Thymus (tissue), 11 donors: ENCODE results near the gene PCSK5. TPM values are rescaled to one million over a fixed set of nuclear protein-coding genes. Genes with fewer than 3 reads are reported as not detected.

Source experiments
- DNase-seq, 9 donors: peaks; one replicate each; pipeline ENCODE4 v3.0.0-alpha.2; 2013; ENCODE audit warnings: low spot score in 9 of 9, low read depth in 6 of 9, missing footprints in 1 of 9
- H3K27ac ChIP-seq, 2 donors: one replicate each; pipeline ENCODE4 v1.5.1; 2013; ENCODE audit warnings: control low read depth in 1 of 2, low read depth in 1 of 2, low read length in 1 of 2, mild to moderate bottlenecking in 1 of 2, moderate library complexity in 1 of 2
- H3K27me3 ChIP-seq, 2 donors: one replicate each; pipeline ENCODE4 v1.5.1; 2013; ENCODE audit warnings: low read length in 1 of 2; ENCODE audit not compliant: control insufficient read depth in 2 of 2, insufficient read depth in 1 of 2
- H3K36me3 ChIP-seq, 2 donors: one replicate each; pipeline ENCODE4 v1.5.1; 2013; ENCODE audit warnings: low read length in 1 of 2, mild to moderate bottlenecking in 1 of 2, moderate library complexity in 1 of 2; ENCODE audit not compliant: control insufficient read depth in 2 of 2, insufficient read depth in 2 of 2
- H3K4me1 ChIP-seq, 2 donors: one replicate each; pipeline ENCODE4 v1.5.1; 2013; ENCODE audit warnings: low read length in 2 of 2; ENCODE audit not compliant: control insufficient read depth in 2 of 2, insufficient read depth in 2 of 2
- H3K4me3 ChIP-seq, 2 donors: one replicate each; pipeline ENCODE4 v1.5.1; 2013; ENCODE audit warnings: low read length in 2 of 2, control low read depth in 1 of 2, mild to moderate bottlenecking in 1 of 2
- H3K9me3 ChIP-seq, 2 donors: one replicate each; pipeline ENCODE4 v1.5.1; 2013; ENCODE audit warnings: low read length in 1 of 2, mild to moderate bottlenecking in 1 of 2; ENCODE audit not compliant: control insufficient read depth in 2 of 2, insufficient read depth in 1 of 2
- WGBS: extraction: QIAGEN DNeasy Blood & Tissue Kit; methylation state at CpG from one replicate; pipeline ENCODE4 v1.1.7; 2013; 5-methylcytosine and 5-hydroxymethylcytosine counted together
- polyA plus RNA-seq: library from polyadenylated mRNA; stranded (reverse); fragments of 200-250 nt; gene quantifications from one replicate; pipeline ENCODE4 v1.2.3, GENCODE V29; 2013
- total RNA-seq: library from RNA; stranded (reverse); fragments of 120-200 nt; gene quantifications from one replicate; pipeline ENCODE4 v1.2.4, GENCODE V29; 2013
- donor health status: healthy.

Gene PCSK5
- total and polyA plus RNA-seq, 2 donors, result 4.1 to 20.1 TPM

DNA sequence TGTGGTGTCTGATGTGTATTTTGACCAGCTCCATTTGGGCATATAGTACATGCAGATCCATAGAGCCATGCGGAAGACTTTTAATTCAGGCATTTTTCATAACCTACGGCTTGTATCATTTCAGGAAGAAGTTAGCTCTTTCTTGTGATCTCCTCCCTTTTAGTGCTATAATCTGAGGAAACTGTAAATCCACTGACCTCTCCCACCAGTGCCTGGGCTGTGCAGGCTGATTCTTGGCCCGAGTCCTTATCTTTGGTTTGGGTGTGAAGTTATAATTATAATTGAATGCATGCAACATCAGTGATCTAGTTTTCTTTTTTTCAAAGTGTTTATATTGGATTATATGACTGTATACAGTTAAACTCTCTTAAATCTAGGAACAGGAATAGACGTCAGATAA is 247.9 kb downstream of the PCSK5 start:
- 97% methylated on average over 4 of the region's 4 CpGs for WGBS

DNA sequence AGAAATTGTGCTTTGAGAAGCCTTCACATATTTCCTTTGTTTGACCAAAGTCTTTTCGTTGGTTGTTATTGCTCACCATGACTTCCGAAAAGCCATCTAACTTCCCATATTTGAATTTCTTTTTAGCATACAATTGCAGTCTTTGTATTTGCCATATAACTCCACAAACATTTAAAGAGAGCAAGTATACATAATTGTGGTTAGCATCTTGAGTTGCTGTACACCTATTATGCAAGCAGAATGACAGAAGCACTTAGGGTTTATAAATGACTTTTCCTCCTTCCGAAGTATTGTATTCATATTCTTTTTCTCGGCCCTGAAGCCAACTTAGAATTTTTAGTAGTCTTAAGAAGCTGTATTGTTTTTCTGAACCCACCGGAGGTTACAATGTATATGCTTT is 253.4 kb downstream of the PCSK5 start:
- no peak for DNase-seq
- no peaks in the 10 kb centered on the region for H3K4me1 ChIP-seq
- H3K9me3 ChIP-seq, result no peaks in the 10 kb centered on the region
- H3K4me3 ChIP-seq, result no peak overlapping the region
- no peak overlapping the region for H3K27ac ChIP-seq
- WGBS, result 88% methylated on average over 5 of the region's 5 CpGs
- no peaks in the 10 kb centered on the region for H3K36me3 ChIP-seq
- H3K27me3 ChIP-seq, result no peaks in the 10 kb centered on the region

More for the DNA sequence above, 247.9 kb downstream of the PCSK5 start:
- H3K27ac ChIP-seq, result no peak overlapping the region
- H3K9me3 ChIP-seq, result no peaks in the 10 kb centered on the region
- H3K27me3 ChIP-seq, result no peaks in the 10 kb centered on the region
- no peak overlapping the region for H3K4me3 ChIP-seq
- no peak for DNase-seq
- H3K36me3 ChIP-seq, result peaks cover 0 to 2% of the 10 kb centered on the region in 2 donors
- no peaks in the 10 kb centered on the region for H3K4me1 ChIP-seq

DNA sequence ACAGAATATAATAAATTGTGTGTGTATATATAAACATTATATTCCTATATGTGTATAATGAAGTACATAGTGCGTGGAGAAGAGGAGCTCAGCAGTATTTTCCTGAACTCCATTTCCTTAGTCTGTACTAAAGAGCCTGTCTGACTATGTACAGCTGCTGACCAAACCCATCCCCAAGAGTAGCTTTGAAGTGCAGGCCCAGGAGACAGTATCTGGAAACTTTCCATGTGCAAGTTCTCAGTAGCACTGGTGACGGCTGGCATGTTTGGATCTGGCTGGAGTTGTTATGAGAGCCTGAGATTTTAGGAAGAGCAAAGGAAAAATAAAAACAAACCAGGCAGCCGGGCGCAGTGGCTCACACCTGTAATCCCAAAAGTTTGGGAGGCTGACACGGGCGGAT is 259.5 kb downstream of the PCSK5 start:
- no peaks in the 10 kb centered on the region for H3K36me3 ChIP-seq
- no peak for DNase-seq
- no peaks in the 10 kb centered on the region for H3K27me3 ChIP-seq
- 98% methylated on average over 6 of the region's 6 CpGs for WGBS
- no peaks in the 10 kb centered on the region for H3K9me3 ChIP-seq
- H3K27ac ChIP-seq, result no peak overlapping the region
- no peak overlapping the region for H3K4me3 ChIP-seq
- peaks cover 0 to 2% of the 10 kb centered on the region in 2 donors for H3K4me1 ChIP-seq

DNA sequence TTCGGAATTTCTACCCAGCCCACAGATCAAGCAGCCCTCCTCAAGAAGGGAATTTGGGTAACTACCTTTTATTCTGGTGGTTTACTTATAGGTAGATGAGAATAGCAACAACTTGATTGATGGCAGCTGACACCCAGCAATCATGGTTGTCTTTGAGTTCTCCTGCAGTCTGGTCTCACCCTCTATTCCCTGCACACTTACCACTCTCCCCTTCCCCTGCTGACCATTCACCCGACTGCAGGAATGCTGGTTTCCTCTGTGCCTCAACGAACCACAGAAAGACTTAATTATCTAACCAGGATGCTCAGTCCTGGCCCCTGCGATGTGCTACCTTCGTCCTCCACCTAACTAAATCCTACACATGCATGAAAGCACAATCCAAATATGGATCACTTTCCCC is 260.8 kb downstream of the PCSK5 start:
- peaks cover 0 to 2% of the 10 kb centered on the region in 2 donors for H3K4me1 ChIP-seq
- no peaks in the 10 kb centered on the region for H3K27me3 ChIP-seq
- no peaks in the 10 kb centered on the region for H3K9me3 ChIP-seq
- no peak overlapping the region for H3K27ac ChIP-seq
- no peak overlapping the region for H3K4me3 ChIP-seq
- peak in 1 of 9 donors; percentile 14 for DNase-seq
- no peaks in the 10 kb centered on the region for H3K36me3 ChIP-seq
- WGBS, result 87% methylated on average over 5 of the region's 5 CpGs

DNA sequence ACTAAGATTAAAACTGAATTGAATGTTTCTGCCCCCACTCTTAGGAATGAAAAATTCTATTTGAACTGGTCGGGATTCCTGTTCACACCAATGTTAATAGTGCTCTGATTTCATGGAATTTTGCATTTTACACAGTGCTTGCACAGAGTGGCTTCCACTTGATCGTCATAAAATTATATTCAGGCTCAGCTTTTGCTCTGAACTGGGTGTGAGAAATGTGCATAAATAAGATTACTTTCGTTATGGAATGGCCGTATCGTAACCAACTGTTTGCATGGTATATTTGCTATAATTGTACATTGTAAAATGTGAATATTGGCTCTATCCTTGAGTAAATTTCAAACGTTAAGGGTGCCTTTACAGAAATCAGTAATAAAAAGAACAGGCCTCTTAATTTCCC is 262.9 kb downstream of the PCSK5 start:
- Histone ChIP-seq H3K27me3 (no peaks in the 10 kb centered on the region), H3K9me3 (no peaks in the 10 kb centered on the region), H3K4me3 (no peak overlapping the region), H3K36me3 (peaks cover 4 to 9% of the 10 kb centered on the region in 2 donors), H3K27ac (no peak overlapping the region), H3K4me1 (peaks cover 0 to 2% of the 10 kb centered on the region in 2 donors)
- no peak for DNase-seq
- WGBS, result 97% methylated on average over 6 of the region's 6 CpGs

DNA sequence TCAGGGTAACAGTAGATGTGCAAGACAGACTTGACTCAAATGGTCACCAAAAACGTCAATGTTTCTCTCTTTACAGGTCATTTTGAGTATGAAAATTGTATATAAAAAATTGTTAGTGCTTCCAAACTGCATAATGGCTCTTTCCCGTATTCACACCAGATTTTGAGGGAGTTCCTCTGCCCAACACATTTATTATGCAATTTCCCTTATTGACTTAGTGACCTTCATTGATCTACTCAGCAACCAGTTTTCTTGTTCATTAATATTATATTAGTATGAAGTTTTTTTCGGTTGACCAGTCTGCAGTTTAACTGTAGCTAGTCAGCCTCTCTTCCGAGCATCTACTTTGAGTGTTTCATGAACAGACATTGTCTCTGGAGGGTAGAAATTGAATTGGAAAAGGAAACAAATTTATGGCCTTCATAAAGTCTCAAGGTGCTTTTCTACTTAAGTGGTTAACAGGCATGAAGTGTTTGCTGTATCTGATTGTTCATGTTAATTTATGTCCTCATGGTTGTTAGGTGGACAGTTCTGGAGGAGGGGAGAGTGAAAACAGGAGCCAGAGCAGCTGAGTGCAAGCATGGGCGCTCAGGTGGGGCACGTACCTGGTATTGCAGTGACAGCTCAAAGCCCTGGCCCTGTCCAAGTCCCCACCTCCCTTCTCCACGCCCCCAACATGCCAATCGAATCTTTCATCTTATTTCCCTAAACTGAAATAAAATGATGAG is 263.6 kb downstream of the PCSK5 start:
- no peak for DNase-seq
- Histone ChIP-seq H3K9me3 (no peaks in the 10 kb centered on the region), H3K36me3 (peaks cover 11 to 16% of the 10 kb centered on the region in 2 donors), H3K27me3 (no peaks in the 10 kb centered on the region), H3K4me3 (no peak overlapping the region), H3K27ac (no peak overlapping the region), H3K4me1 (peaks cover 0 to 2% of the 10 kb centered on the region in 2 donors)
- 98% methylated on average over 8 of the region's 8 CpGs for WGBS

DNA sequence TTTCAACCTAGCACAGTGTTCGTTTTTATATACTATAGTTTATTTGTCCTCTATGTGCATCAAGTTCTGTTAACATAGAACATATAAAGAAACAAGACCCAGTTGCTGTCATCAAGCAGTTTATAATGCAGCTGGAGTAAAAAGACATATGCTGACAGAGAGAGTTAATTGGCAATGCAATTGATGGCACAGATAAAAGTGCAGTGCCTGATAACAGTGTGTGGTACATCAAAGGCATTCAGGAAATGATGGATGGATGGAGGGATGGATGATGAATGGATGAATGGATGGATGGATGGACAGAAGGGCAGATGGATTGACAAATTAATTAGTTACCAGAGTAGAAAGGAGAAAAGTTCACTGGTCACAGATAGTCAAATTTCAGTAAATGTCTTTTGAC is 264.9 kb downstream of the PCSK5 start:
- H3K27me3 ChIP-seq, result no peaks in the 10 kb centered on the region
- H3K4me3 ChIP-seq, result no peak overlapping the region
- H3K27ac ChIP-seq, result no peak overlapping the region
- H3K9me3 ChIP-seq, result no peaks in the 10 kb centered on the region
- peaks cover 0 to 6% of the 10 kb centered on the region in 2 donors for H3K4me1 ChIP-seq
- 98% methylated on average over 1 of the region's 1 CpG for WGBS
- no peak for DNase-seq
- peaks cover 15 to 29% of the 10 kb centered on the region in 2 donors for H3K36me3 ChIP-seq

DNA sequence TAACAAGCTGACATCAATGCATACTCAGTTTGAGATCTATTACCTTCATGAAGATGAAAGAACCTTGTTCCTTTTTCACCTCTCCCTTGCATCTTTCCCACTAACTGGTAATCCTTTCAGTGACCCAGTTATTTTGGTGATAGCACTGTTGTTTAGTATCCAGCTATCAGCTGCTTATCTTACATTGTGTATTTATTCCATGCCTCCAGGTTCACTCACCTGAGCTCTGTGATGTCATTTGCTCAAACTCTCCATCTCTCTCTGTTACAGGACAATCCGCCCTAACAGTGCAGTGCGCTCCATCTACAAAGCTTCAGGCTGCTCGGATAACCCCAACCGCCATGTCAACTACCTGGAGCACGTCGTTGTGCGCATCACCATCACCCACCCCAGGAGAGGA is 268.2 kb downstream of the PCSK5 start:
- peaks cover 36 to 57% of the 10 kb centered on the region in 2 donors for H3K36me3 ChIP-seq
- peaks cover 0 to 4% of the 10 kb centered on the region in 2 donors for H3K4me1 ChIP-seq
- H3K4me3 ChIP-seq, result no peak overlapping the region
- no peak overlapping the region for H3K27ac ChIP-seq
- no peak for DNase-seq
- H3K9me3 ChIP-seq, result no peaks in the 10 kb centered on the region
- no peaks in the 10 kb centered on the region for H3K27me3 ChIP-seq
- WGBS, result 97% methylated on average over 7 of the region's 7 CpGs

DNA sequence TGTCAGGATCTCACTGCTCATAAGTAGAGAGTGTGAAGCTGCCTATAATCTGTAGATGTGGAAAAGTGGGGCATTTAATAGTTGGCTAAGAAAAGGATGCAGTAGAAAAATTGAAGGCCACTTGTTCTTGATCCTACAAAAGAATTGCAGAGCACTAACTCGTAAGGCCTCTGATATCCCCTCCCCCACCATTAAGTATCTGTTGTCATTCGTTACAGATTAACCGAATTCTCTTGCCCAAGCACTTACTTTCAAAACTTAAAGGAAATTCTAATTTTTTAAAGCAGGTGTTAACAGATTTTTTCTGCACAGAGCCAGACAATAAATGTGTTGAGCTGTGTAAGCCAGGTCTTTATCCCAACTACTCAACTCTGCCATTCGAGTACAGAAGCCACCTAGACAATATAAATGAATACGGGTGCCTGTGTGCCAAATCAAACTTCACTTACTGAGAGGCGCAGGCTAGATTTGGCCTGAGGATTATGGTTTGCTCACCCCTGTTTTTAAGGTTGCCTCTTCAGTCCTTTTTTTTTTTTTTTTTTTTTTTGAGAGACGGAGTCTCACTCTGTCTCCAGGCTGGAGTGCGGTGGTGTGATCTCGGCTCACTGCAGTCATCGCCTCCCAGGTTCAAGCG is 268.9 kb downstream of the PCSK5 start:
- Histone ChIP-seq H3K4me1 (peaks cover 0 to 4% of the 10 kb centered on the region in 2 donors), H3K36me3 (peaks cover 36 to 57% of the 10 kb centered on the region in 2 donors), H3K9me3 (no peaks in the 10 kb centered on the region), H3K27me3 (no peaks in the 10 kb centered on the region), H3K4me3 (no peak overlapping the region), H3K27ac (no peak overlapping the region)
- DNase-seq, result no peak
- WGBS, result 97% methylated on average over 11 of the region's 11 CpGs
